Stimulated activated CD8-positive, alpha-beta memory T cell treated with anti-CD3 and anti-CD28 coated beads, Interleukin-4, amount 100 ng/mL, for 1 hour (primary cell): ENCODE data around the gene ING5.
"Not testable (repeated sequence)": the region's sequence is repeated elsewhere in the genome, so short reads cannot be mapped to it uniquely, and the experiment has no call there.

Source experiments
- DNase-seq, 2 donors: peaks; one replicate each; pipeline ENCODE4 v3.0.0-alpha.2; 2020; ENCODE audit warnings: low read depth in 2 of 2, low spot score in 1 of 2

The ING5 gene

GRCh38 chr2:241736111-241736510 lies 34.3 kb downstream of the ING5 start:
- DNase-seq: no peak

GRCh38 chr2:241738040-241738686 lies 36.3 kb downstream of the ING5 start:
- no peak for DNase-seq

GRCh38 chr2:241739177-241739576 lies 37.3 kb downstream of the ING5 start:
- no peak for DNase-seq

GRCh38 chr2:241739651-241740050 lies 37.8 kb downstream of the ING5 start:
- no peak for DNase-seq

DNA sequence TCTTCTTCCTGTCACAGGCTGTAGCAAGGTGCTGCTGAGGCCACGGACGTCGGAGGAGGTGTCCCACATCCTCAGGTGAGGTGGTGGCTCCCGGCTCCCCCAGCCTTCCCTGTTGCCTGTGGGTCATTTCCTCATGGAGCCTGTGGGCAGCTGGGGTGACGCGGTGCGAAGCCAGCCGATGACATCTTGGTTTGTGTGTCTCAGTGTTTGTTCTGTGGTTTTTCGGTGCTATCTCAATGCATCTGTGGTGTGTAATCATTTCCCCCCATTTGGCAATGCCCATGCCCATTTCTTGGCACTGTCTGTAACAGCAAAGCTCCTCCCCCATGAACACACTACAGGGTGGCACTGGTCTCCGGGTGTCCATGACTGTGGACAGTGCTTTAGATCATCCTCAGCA lies 39.2 kb downstream of the ING5 start:
- DNase-seq: no peak

GRCh38 chr2:241742320-241742939 lies 40.6 kb downstream of the ING5 start:
- no peak for DNase-seq

- not testable (repeated sequence) for DNase-seq
Observed at GRCh38 chr2:241743008-241743407, 41.2 kb downstream of the ING5 start.

DNA sequence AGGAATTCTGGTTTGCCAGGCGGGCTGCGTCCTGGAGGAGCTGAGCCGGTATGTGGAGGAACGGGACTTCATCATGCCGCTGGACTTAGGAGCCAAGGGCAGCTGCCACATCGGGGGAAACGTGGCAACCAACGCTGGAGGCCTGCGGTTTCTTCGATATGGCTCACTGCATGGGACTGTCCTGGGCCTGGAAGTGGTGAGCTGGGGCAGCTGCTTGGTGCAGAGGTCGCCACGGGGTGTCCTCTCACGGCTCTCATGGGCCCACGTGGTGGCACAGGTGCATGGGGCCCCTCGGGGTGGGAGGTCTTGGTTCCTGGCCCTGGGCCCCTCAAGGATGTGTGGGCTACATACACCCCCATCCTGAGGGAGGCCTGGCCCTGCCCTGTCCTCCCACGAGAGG lies 41.8 kb downstream of the ING5 start:
- DNase-seq: no peak

GRCh38 chr2:241744028-241744754 lies 42.4 kb downstream of the ING5 start:
- DNase-seq: no peak

DNA sequence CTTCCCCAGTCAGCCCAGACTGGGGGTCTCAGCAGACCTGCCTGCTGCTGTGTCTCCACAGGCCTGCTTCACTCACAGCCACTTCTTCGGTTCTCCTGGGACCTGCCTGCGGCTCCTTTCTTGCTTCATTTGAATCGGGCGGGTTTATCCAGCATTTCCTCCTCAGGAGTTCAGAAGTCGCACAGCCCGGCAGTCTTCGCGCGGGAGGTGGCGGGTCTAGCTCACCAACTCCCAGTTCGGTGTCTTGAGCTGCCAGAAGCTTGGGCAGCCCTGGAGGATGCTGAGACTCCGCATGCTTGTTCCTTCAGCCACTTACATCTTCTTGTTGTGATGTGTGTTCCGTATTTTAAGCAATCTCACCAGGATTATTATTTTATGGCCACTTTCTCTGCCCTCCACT lies 43.4 kb downstream of the ING5 start:
- DNase-seq: no peak

- DNase-seq: no peak
Observed at GRCh38 chr2:241746084-241746483, 44.2 kb downstream of the ING5 start.

GRCh38 chr2:241748468-241749256 lies 46.8 kb downstream of the ING5 start:
- DNase-seq: no peak

DNA sequence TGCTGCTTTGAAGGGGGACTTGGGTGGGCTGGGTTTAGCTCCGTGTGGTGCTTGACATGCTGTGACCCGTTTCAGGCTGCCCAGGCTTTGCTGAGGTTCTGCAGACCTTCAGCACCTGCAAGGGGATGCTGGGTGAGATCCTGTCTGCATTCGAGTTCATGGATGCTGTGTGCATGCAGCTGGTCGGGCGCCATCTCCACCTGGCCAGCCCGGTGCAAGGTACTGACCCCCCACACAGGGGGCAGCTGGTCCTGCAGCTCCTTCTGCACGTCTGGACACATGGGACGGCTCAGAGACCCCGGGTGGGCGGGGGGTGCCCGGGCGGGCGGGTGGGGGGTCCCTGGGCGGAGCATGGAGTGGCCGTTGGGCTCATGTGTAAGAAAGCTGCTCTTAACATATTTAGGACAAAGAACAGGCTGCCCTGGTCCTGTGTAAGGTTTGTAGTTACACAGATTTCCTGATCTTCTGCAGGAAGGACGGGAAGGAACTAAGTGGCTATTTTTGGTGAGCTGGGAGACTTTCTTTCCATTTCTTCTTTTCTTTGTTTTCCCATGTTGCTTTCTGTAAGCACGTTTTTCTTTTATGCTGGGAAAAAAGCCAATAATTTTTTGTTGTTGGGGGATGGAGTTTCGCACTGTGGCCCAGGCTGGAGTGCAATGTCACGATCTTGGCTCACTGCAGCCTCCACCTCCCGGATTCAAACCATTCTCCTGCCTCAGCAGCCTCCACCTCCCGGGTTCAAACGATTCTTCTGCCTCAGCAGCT lies 48.4 kb downstream of the ING5 start:
- DNase-seq: no peak

DNA sequence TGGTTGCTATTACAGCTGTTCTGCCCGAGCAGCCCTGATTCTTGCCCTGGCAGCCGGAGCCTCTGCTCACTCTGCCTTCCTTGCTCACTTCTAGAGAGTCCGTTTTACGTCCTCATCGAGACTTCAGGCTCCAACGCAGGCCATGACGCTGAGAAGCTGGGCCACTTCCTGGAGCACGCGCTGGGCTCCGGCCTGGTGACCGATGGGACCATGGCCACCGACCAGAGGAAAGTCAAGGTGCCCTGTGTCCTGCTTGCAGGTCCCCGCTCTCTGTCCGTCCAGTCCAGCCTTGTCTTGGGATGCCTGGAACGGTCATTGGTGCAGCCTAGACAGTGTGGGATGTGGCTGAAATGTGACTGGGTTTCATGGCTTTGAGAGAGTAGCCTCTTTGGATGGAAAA lies 49.3 kb downstream of the ING5 start:
- no peak for DNase-seq

DNA sequence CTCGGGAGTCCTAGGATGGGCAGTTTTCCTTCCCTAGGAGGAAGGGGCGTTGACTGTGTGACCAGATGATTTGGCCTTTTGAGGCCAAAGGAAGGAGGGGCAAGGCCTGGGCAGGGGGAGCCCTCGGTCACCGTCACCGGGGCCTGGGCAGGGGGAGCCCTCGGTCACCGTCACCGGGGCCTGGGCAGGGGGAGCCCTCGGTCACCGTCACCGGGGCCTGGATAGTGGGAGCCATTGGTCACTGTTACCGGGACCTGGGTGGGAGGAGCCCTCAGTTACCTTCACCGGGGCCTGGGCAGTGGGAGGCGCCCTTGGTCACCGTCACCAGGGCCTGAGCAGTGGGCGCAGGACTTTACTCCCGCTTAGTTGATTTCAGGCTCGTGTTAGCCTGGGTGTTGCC lies 49.9 kb downstream of the ING5 start:
- no peak for DNase-seq

DNA sequence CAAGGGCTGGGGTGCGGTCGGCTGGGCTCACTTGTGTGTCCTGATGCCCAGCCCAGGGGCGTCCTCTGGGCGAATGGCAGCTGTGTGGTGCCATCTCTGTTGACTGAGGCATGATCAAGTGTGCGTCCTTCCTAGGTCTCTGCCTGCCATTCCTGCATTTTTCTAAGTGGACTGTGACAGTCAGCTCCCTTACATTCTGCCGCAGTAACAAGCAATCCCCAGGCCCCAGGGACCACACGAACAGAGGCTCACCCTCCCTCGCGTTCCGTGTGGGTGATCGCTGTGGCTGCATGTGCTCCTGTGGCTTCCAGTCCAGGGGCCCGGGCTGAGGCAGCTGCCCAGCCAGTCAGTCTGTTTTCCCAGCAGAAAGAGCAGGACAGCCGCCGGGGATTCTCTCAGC lies 50.4 kb downstream of the ING5 start:
- no peak for DNase-seq

DNA sequence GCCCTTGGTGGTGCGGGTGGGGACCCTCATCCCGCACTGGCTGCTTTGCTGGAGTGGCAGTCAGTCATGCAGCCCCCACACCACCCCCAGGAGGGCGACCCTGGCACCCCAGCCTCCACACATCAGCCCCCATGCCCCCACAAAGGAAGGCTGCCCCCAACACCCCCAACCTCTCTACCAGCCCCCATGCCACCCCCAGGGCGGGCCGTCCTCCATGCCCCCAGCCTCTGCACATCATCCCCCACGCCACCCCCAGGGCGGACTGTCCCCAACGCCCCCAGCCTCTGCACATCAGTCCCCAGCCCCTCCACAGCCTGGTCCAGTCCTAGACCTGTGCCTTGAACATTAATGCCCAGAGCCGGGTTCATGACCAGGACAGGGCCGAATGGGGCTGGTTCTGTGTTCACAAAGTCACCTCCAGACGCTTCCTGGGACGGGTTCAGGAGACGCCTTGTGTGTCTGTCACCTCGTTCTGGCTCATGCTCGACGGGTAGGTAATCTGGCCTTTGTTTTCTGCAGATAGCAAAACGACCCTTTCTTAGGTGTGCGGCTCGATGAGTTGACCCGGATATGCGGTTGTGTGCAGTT lies 50.9 kb downstream of the ING5 start:
- no peak for DNase-seq

DNA sequence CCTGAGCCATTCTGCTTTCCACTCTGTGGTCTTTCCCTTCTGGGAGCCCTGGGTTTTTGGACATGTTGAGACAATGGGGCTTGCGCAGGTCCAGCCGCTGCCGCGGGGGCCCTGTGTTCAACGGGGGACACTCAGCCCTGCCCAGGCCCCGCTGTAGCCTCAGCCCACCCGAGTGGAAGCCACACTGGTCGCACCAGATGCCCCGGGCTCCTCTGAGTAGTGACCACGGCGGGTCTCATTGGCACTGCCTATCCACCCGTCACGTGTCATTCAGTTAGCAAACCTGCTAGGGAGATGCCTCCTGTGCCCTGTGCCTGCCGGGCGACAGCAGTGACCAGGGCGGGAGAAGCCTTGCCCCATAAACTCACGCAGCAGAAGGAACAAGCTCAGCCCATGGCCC lies 51.7 kb downstream of the ING5 start:
- no peak for DNase-seq

DNA sequence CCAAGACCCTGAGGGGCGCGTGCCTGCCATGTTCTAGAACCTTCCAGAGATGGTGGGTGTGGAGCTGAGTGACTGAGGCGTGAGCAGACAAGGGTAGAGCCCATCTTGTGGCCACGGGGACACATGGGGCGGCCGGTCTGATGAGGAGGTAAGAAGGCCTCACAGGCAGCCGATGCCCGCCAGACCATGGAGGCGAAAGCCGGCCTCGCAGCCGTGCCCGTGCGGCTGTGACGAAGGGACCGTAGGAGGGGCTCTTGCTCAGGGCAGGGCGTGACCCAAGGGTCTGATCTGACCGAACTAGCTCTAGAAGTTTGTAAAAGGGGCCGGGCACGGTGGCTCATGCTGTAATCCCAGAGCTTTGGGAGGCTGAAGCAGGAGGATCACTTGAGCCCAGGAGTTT lies 52.2 kb downstream of the ING5 start:
- no peak for DNase-seq

DNA sequence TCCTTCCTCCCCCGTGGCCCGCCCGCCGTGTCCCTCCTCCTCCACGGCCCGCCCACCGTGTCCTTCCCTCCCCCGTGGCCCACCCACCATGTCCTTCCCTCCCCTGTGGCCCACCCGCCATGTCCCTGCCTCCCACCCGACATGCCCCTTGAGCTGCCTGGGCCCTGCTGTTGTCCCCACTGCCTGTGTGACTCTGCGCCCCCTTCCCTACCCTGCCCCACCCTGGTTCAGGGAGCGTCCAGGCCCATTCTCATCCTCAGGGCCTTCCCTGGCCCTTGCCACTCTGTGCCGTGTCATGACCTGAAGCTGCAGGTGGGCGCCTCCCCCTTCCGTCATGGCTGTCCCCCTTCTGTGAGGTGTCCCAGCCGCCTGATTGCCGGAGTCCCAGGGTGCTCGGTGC lies 53.3 kb downstream of the ING5 start:
- no peak for DNase-seq

DNA sequence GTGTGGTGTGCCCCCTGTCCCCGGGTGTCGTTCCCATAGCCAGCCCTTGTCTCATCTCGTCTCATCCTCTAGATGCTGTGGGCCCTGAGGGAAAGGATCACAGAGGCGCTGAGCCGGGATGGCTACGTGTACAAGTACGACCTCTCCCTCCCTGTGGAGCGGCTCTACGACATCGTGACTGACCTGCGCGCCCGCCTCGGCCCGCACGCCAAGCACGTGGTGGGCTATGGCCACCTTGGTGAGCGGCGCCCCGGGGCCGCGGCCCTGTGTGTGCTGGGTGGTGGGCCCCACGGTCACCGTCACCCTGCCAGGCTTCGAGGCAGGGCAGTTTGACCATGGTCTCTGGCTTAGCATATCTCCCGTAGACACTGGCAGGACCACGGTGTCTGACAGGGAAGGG lies 53.9 kb downstream of the ING5 start:
- no peak for DNase-seq
